Amygdala (tissue), 56 donors: Measurements from ENCODE around the gene XXYLT1.

ENCODE experiments used
- DNase-seq, 56 donors: peaks; one replicate each; lab custom pipeline; 2025; lab: John Stamatoyannopoulos, UW

XXYLT1 gene

GRCh38 chr3:195023989-195024388 lies 247.0 kb downstream of the XXYLT1 start:
- DNase-seq = no peak

GRCh38 chr3:195023576-195023975 lies 247.4 kb downstream of the XXYLT1 start:
- no peak for DNase-seq

- DNase-seq = no peak
These were observed 249.3 kb downstream of the XXYLT1 start for GRCh38 chr3:195021692-195022091.

GRCh38 chr3:195020921-195021320 lies 250.0 kb downstream of the XXYLT1 start:
- no peak for DNase-seq

- DNase-seq = no peak
These were observed 250.8 kb downstream of the XXYLT1 start for GRCh38 chr3:195020185-195020584.

- no peak for DNase-seq
These were observed 251.6 kb downstream of the XXYLT1 start for GRCh38 chr3:195019335-195019734.
